Nephron (organoid): ENCODE data around the gene GHRHR.

Experiments
- H3K27ac Mint-ChIP-seq, 3 experiments: 2 replicates each; pipeline ENCODE4 v1.8.0; 2020; ENCODE audit warnings: mixed read lengths in 3 of 3, mild to moderate bottlenecking in 2 of 3, moderate library complexity in 1 of 3
- H3K27me3 Mint-ChIP-seq: 2 replicates; pipeline ENCODE4 v1.8.0; 2021; ENCODE audit warnings: low read depth, mild to moderate bottlenecking, moderate library complexity, mixed read lengths
- H3K36me3 Mint-ChIP-seq: 2 replicates; pipeline ENCODE4 v1.8.0; 2020; ENCODE audit warnings: low read depth, mixed read lengths
- H3K4me1 Mint-ChIP-seq: 2 replicates; pipeline ENCODE4 v1.8.0; 2020; ENCODE audit warnings: mixed read lengths
- H3K4me3 Mint-ChIP-seq, 3 experiments: 2 replicates each; pipeline ENCODE4 v1.8.0; 2020; ENCODE audit warnings: mild to moderate bottlenecking in 3 of 3, mixed read lengths in 3 of 3, moderate library complexity in 2 of 3
- H3K9me3 Mint-ChIP-seq: 2 replicates; pipeline ENCODE4 v1.8.0; 2020; ENCODE audit warnings: mixed read lengths
- CTCF ChIP-seq, 3 experiments: fragments of 200-600 bp; sonication (generic); IDR thresholded peaks; one replicate each; pipeline ENCODE4 v1.5.0; 2021; ENCODE audit warnings: antibody characterized with exemption in 3 of 3; ENCODE audit not compliant: unreplicated experiment in 3 of 3

GHRHR gene

GRCh38 chr7:31002256-31002655 is 38.5 kb downstream of the GHRHR start:
- Mint-ChIP-seq H3K4me1 (peaks cover 8% of the 10 kb centered on the region), H3K27ac (peak overlapping the region in 1 of 3 experiments; percentile 37), H3K9me3 (peaks cover 4% of the 10 kb centered on the region), H3K36me3 (no peaks in the 10 kb centered on the region), H3K27me3 (peaks cover 26% of the 10 kb centered on the region), H3K4me3 (no peak overlapping the region)
- TF ChIP-seq CTCF (IDR thresholded peaks at IDR 0.05; ENCODE audit: unreplicated experiment in 3 of 3) = no peak

- Mint-ChIP-seq H3K4me1 (peaks cover 5% of the 10 kb centered on the region), H3K36me3 (no peaks in the 10 kb centered on the region), H3K4me3 (no peak overlapping the region), H3K27me3 (peaks cover 26% of the 10 kb centered on the region), H3K27ac (no peak overlapping the region), H3K9me3 (peaks cover 4% of the 10 kb centered on the region)
- no peak for TF ChIP-seq CTCF (IDR thresholded peaks at IDR 0.05; ENCODE audit: unreplicated experiment in 3 of 3)
Observed at GRCh38 chr7:31003097-31003496, 39.3 kb downstream of the GHRHR start.

- peaks cover 5% of the 10 kb centered on the region for H3K4me1 Mint-ChIP-seq
- H3K27ac Mint-ChIP-seq = no peak overlapping the region
- H3K36me3 Mint-ChIP-seq = no peaks in the 10 kb centered on the region
- peaks cover 4% of the 10 kb centered on the region for H3K9me3 Mint-ChIP-seq
- H3K27me3 Mint-ChIP-seq = peaks cover 26% of the 10 kb centered on the region
- TF ChIP-seq CTCF (IDR thresholded peaks at IDR 0.05; ENCODE audit: unreplicated experiment in 3 of 3) = no peak
- H3K4me3 Mint-ChIP-seq = no peak overlapping the region
Observed at GRCh38 chr7:31003721-31004120, 40.0 kb downstream of the GHRHR start.

GRCh38 chr7:31004393-31004792 is 40.6 kb downstream of the GHRHR start:
- TF ChIP-seq CTCF (IDR thresholded peaks at IDR 0.05; ENCODE audit: unreplicated experiment in 3 of 3) = no peak

GRCh38 chr7:31006857-31007256 is 43.1 kb downstream of the GHRHR start:
- TF ChIP-seq CTCF (IDR thresholded peaks at IDR 0.05; ENCODE audit: unreplicated experiment in 3 of 3) = no peak
- Mint-ChIP-seq H3K4me1 (no peaks in the 10 kb centered on the region), H3K27ac (no peak overlapping the region), H3K4me3 (no peak overlapping the region), H3K36me3 (no peaks in the 10 kb centered on the region), H3K9me3 (peaks cover 16% of the 10 kb centered on the region), H3K27me3 (peaks cover 16% of the 10 kb centered on the region)

More at GRCh38 chr7:31004393-31004792, 40.6 kb downstream of the GHRHR start:
- H3K27me3 Mint-ChIP-seq = peaks cover 26% of the 10 kb centered on the region
- no peak overlapping the region for H3K4me3 Mint-ChIP-seq
- H3K9me3 Mint-ChIP-seq = peaks cover 4% of the 10 kb centered on the region
- no peaks in the 10 kb centered on the region for H3K36me3 Mint-ChIP-seq
- H3K27ac Mint-ChIP-seq = no peak overlapping the region
- H3K4me1 Mint-ChIP-seq = peaks cover 5% of the 10 kb centered on the region

GRCh38 chr7:31007634-31008033 is 43.9 kb downstream of the GHRHR start:
- Mint-ChIP-seq H3K4me3 (no peak overlapping the region), H3K27me3 (peaks cover 16% of the 10 kb centered on the region), H3K4me1 (no peaks in the 10 kb centered on the region), H3K9me3 (peaks cover 12% of the 10 kb centered on the region), H3K36me3 (no peaks in the 10 kb centered on the region), H3K27ac (no peak overlapping the region)
- no peak for TF ChIP-seq CTCF (IDR thresholded peaks at IDR 0.05; ENCODE audit: unreplicated experiment in 3 of 3)
